ENCODE results near the gene TMA7.
A peak's percentile ranks its signal among the peaks of the same experiment; 100 is the strongest.

The TMA7 gene

GRCh38 chr3:48435774-48436476 is 4.1 kb upstream of the TMA7 start:
- H3F3A ChIP-seq (ENCODE audit: insufficient read depth, low read length), result no peaks in the 10 kb centered on the region
- H3K9me3 ChIP-seq (ENCODE audit: low read length), result no peaks in the 10 kb centered on the region
- no peaks in the 10 kb centered on the region for H3K27me3 ChIP-seq (ENCODE audit: insufficient read depth, low read length)
- no peak overlapping the region for H3K9ac ChIP-seq (ENCODE audit: low read length)
- H3K4me1 ChIP-seq (ENCODE audit: insufficient read depth, low read length, severe bottlenecking), result peaks cover 38% of the 10 kb centered on the region
- no peak overlapping the region for H3K4me3 ChIP-seq (ENCODE audit: low read depth, low read length, poor library complexity, severe bottlenecking)
- H3K36me3 ChIP-seq (ENCODE audit: insufficient read depth, low read length), result peaks cover 41% of the 10 kb centered on the region
- H3K27ac ChIP-seq (ENCODE audit: low read depth, low read length, poor library complexity, severe bottlenecking), result peak overlapping the region; percentile 15
- peaks cover 7% of the 10 kb centered on the region for H3K79me2 ChIP-seq (ENCODE audit: insufficient read depth, low read length)
- peak overlapping the region; percentile 8; the same call in 1 of the 2 replicates for H3K4me2 ChIP-seq (ENCODE audit: low read length)
- TF ChIP-seq CTCF (IDR thresholded peaks at IDR 0.05; ENCODE audit: low read length), result peak; percentile 100
- TF ChIP-seq EZH2 (IDR thresholded peaks at IDR 0.05; ENCODE audit: borderline replicate concordance, low read length), result no peak
- H4K20me1 ChIP-seq (ENCODE audit: insufficient read depth, low read length), result no peaks in the 10 kb centered on the region
- H3K9me2 ChIP-seq (ENCODE audit: low read depth, low read length), result no peaks in the 10 kb centered on the region
- no peak overlapping the region for H2AFZ ChIP-seq (ENCODE audit: low read length)

GRCh38 chr3:48436477-48436787 is 3.6 kb upstream of the TMA7 start:
- H2AFZ ChIP-seq (ENCODE audit: low read length), result no peak overlapping the region
- peaks cover 38% of the 10 kb centered on the region for H3K36me3 ChIP-seq (ENCODE audit: insufficient read depth, low read length)
- H3K4me1 ChIP-seq (ENCODE audit: insufficient read depth, low read length, severe bottlenecking), result peaks cover 43% of the 10 kb centered on the region
- no peaks in the 10 kb centered on the region for H3F3A ChIP-seq (ENCODE audit: insufficient read depth, low read length)
- H3K4me2 ChIP-seq (ENCODE audit: low read length), result peak overlapping the region; percentile 8; the same call in 1 of the 2 replicates
- TF ChIP-seq CTCF (IDR thresholded peaks at IDR 0.05; ENCODE audit: low read length) (no peak), EZH2 (IDR thresholded peaks at IDR 0.05; ENCODE audit: borderline replicate concordance, low read length) (no peak)
- H3K9me3 ChIP-seq (ENCODE audit: low read length), result no peaks in the 10 kb centered on the region
- H4K20me1 ChIP-seq (ENCODE audit: insufficient read depth, low read length), result no peaks in the 10 kb centered on the region
- peak overlapping the region; percentile 15 for H3K27ac ChIP-seq (ENCODE audit: low read depth, low read length, poor library complexity, severe bottlenecking)
- no peaks in the 10 kb centered on the region for H3K9me2 ChIP-seq (ENCODE audit: low read depth, low read length)
- no peak overlapping the region for H3K9ac ChIP-seq (ENCODE audit: low read length)
- no peak overlapping the region for H3K4me3 ChIP-seq (ENCODE audit: low read depth, low read length, poor library complexity, severe bottlenecking)
- no peaks in the 10 kb centered on the region for H3K27me3 ChIP-seq (ENCODE audit: insufficient read depth, low read length)
- H3K79me2 ChIP-seq (ENCODE audit: insufficient read depth, low read length), result peaks cover 11% of the 10 kb centered on the region

GRCh38 chr3:48436855-48437254 is 3.2 kb upstream of the TMA7 start:
- no peak overlapping the region for H3K4me3 ChIP-seq (ENCODE audit: low read depth, low read length, poor library complexity, severe bottlenecking)
- H3K4me2 ChIP-seq (ENCODE audit: low read length), result no peak overlapping the region; the same call in 1 of the 2 replicates
- TF ChIP-seq CTCF (IDR thresholded peaks at IDR 0.05; ENCODE audit: low read length) (no peak), EZH2 (IDR thresholded peaks at IDR 0.05; ENCODE audit: borderline replicate concordance, low read length) (no peak)
- no peaks in the 10 kb centered on the region for H3K9me2 ChIP-seq (ENCODE audit: low read depth, low read length)
- no peak overlapping the region for H3K9ac ChIP-seq (ENCODE audit: low read length)
- H3F3A ChIP-seq (ENCODE audit: insufficient read depth, low read length), result no peaks in the 10 kb centered on the region
- no peaks in the 10 kb centered on the region for H4K20me1 ChIP-seq (ENCODE audit: insufficient read depth, low read length)
- H3K27me3 ChIP-seq (ENCODE audit: insufficient read depth, low read length), result no peaks in the 10 kb centered on the region
- peaks cover 47% of the 10 kb centered on the region for H3K4me1 ChIP-seq (ENCODE audit: insufficient read depth, low read length, severe bottlenecking)
- H3K9me3 ChIP-seq (ENCODE audit: low read length), result no peaks in the 10 kb centered on the region
- H2AFZ ChIP-seq (ENCODE audit: low read length), result no peak overlapping the region
- peak overlapping the region; percentile 15 for H3K27ac ChIP-seq (ENCODE audit: low read depth, low read length, poor library complexity, severe bottlenecking)
- peaks cover 15% of the 10 kb centered on the region for H3K79me2 ChIP-seq (ENCODE audit: insufficient read depth, low read length)
- peaks cover 38% of the 10 kb centered on the region for H3K36me3 ChIP-seq (ENCODE audit: insufficient read depth, low read length)
